MCF 10A (cell line): Measurements from ENCODE around the gene WDR82. TPM values are rescaled to one million over a fixed set of nuclear protein-coding genes. Genes with fewer than 3 reads are reported as not detected.
A peak's percentile ranks its signal among the peaks of the same experiment; 100 is the strongest.

ENCODE experiments used
- BruUV-seq: library from RNA; stranded (reverse); fragments of 400-500 nt; replicated peaks from 2 replicates; lab custom pipeline; 2021; lab: Mats Ljungman, UMichigan
- CTCF ChIA-PET: fragments of 300-600 bp; sonication (Branson Sonifier 250); formaldehyde crosslinking; extraction: SDS; loops from one replicate; lab custom pipeline; 2021; ENCODE audit warnings: antibody characterized with exemption, inconsistent platforms; lab: Yijun Ruan, JAX
- POLR2A ChIA-PET: fragments of 300-600, 350-650 bp; sonication (Branson Sonifier 250); formaldehyde crosslinking; extraction: SDS; loops from one replicate; lab custom pipeline; 2020; ENCODE audit warnings: antibody characterized with exemption, inconsistent platforms; lab: Yijun Ruan, JAX
- DNase-seq: peaks from one replicate; pipeline ENCODE4 v3.0.0-alpha.2; 2018; ENCODE audit not compliant: unreplicated experiment
- H3K27ac Mint-ChIP-seq: one replicate; pipeline ENCODE4 v1.8.0; 2022; ENCODE audit warnings: mild to moderate bottlenecking, low read depth, mixed read lengths; ENCODE audit not compliant: unreplicated experiment
- H3K27me3 Mint-ChIP-seq: one replicate; pipeline ENCODE4 v1.8.0; 2022; ENCODE audit warnings: mixed read lengths; ENCODE audit not compliant: insufficient read depth, unreplicated experiment
- H3K36me3 Mint-ChIP-seq: one replicate; pipeline ENCODE4 v1.8.0; 2022; ENCODE audit warnings: mild to moderate bottlenecking, moderate library complexity, mixed read lengths; ENCODE audit not compliant: insufficient read depth, unreplicated experiment
- H3K4me1 Mint-ChIP-seq: one replicate; pipeline ENCODE4 v1.8.0; 2022; ENCODE audit warnings: mixed read lengths; ENCODE audit not compliant: insufficient read depth, unreplicated experiment
- H3K4me3 Mint-ChIP-seq: one replicate; pipeline ENCODE4 v1.8.0; 2022; ENCODE audit warnings: mild to moderate bottlenecking, moderate library complexity, mixed read lengths; ENCODE audit not compliant: unreplicated experiment
- H3K9me3 Mint-ChIP-seq: one replicate; pipeline ENCODE4 v1.8.0; 2022; ENCODE audit warnings: mixed read lengths; ENCODE audit not compliant: unreplicated experiment
- intact Hi-C: fragments of 100-400 bp; cut with micrococcal nuclease; formaldehyde crosslinking; loops from 2 replicates; pipeline ENCODE4 v1.14.1; 2022
- total RNA-seq: library from RNA; stranded (reverse); gene quantifications from 2 replicates; pipeline ENCODE4 v1.2.3, GENCODE V29; 2022
- TF ChIP-seq, protein P1 (sequence below): fragments of 200-600 bp; IDR thresholded peaks from one replicate; pipeline ENCODE4 v1.8.0; 2022; ENCODE audit warnings: antibody characterized with exemption, mild to moderate bottlenecking; ENCODE audit not compliant: unreplicated experiment

Gene WDR82
- total RNA-seq, 1 experiment from 2014 or later: 62.5 TPM

DNA sequence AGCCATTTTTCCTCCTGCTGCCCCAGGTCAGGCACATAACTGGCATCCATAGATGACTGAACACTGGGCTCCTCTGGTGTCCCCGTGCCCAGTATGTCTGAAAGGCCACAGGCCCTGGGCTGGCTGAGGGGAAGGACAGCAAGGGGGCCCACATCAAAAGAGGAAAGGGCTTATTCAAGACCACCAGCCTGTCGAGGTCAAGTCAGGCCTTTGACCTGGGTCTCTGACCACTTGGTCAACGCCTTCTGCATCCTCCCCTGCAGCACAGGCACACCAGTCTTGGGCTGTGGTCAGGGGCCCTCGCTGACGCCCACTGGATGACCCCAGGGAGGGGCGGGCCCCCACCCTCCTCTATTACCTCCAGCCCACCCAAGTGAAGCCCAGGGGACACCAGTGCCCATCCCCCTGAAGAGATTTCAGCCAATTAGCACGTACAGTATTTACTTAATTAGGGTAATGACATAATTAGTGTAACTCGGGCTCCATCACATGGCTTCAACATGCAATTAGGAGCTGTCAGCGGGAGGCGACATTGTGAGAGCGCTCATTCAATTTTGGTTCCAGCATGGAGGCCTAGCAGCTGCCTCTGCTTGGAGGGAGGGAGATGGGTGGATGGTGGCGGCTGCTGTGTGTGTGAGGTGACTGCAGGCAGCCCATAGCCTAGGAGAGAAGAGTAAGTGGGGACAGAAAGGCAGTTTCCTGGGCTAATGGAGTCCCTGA is 24.1 kb upstream of the WDR82 start:
- no peak overlapping the region for H3K4me3 Mint-ChIP-seq
- no TSS peak for BruUV-seq
- TF ChIP-seq, protein P1, sequence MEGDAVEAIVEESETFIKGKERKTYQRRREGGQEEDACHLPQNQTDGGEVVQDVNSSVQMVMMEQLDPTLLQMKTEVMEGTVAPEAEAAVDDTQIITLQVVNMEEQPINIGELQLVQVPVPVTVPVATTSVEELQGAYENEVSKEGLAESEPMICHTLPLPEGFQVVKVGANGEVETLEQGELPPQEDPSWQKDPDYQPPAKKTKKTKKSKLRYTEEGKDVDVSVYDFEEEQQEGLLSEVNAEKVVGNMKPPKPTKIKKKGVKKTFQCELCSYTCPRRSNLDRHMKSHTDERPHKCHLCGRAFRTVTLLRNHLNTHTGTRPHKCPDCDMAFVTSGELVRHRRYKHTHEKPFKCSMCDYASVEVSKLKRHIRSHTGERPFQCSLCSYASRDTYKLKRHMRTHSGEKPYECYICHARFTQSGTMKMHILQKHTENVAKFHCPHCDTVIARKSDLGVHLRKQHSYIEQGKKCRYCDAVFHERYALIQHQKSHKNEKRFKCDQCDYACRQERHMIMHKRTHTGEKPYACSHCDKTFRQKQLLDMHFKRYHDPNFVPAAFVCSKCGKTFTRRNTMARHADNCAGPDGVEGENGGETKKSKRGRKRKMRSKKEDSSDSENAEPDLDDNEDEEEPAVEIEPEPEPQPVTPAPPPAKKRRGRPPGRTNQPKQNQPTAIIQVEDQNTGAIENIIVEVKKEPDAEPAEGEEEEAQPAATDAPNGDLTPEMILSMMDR: no peak
- intact Hi-C loops: no loop called here
- no peaks in the 10 kb centered on the region for H3K4me1 Mint-ChIP-seq
- no peaks in the 10 kb centered on the region for H3K9me3 Mint-ChIP-seq
- H3K27me3 Mint-ChIP-seq: no peaks in the 10 kb centered on the region
- POLR2A ChIA-PET: interaction anchor here (0.5 to 0.9 kb wide), 2 partner anchors 13 kb away, joined by 3 read pairs; no protein-coding TSS in a partner anchor
- CTCF ChIA-PET: interaction anchor here (1.1 kb wide), 1 partner anchor 27 kb away, joined by 3 read pairs; no protein-coding TSS in a partner anchor
- H3K27ac Mint-ChIP-seq: no peak overlapping the region
- DNase-seq: no peak
- no peaks in the 10 kb centered on the region for H3K36me3 Mint-ChIP-seq

DNA sequence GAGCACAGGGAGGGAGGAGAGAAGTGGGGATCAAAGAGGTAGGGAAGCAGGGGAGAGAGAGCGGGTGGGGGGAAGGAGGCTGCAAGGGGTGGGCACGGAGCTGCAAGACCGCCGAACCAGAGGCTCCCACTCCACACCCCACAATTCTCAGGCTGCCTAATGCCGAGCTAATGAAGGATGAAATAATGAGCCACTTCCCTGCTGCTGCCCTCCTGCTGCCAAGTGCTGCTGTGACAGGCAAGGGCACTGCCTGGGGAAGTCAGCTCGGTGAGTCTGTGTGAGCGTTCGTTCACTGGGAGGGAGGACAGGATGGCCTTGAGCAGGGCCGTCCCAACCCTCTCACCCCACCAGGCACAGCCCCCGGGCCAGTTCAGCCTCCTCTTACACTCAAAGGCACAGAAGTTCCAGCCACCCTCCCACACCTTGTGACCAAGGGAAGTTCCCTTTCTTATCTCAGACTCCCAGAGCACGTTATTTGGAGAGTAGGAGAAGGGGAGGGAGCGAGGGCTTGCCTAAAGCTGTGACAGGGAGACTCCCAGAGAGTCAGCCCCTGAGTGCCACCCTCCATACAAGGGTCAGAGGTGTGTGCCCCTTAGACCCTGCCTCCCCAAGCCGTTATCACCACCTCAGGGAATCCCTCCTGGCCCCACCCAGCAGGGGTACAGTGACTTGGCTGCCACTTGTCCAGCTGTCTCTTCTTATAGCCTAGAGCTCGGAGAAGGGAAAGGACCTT is 21.6 kb upstream of the WDR82 start:
- BruUV-seq: no TSS peak
- DNase-seq: peak; percentile 18
- intact Hi-C loops: no loop called here
- CTCF ChIA-PET: interaction anchor here (0.6 to 0.9 kb wide), 5 partner anchors 11 to 361 kb away, joined by 3 to 4 read pairs (median 3); no protein-coding TSS in a partner anchor
- Mint-ChIP-seq H3K27me3 (no peaks in the 10 kb centered on the region), H3K27ac (no peak overlapping the region), H3K9me3 (no peaks in the 10 kb centered on the region), H3K36me3 (no peaks in the 10 kb centered on the region), H3K4me1 (no peaks in the 10 kb centered on the region), H3K4me3 (no peak overlapping the region)
- POLR2A ChIA-PET: interaction anchor here (0.6 to 1.0 kb wide), 3 partner anchors 12 to 25 kb away, joined by 3 to 4 read pairs (median 3); partner anchors contain the start of gene GLYCTK
- TF ChIP-seq, protein P1: no peak

DNA sequence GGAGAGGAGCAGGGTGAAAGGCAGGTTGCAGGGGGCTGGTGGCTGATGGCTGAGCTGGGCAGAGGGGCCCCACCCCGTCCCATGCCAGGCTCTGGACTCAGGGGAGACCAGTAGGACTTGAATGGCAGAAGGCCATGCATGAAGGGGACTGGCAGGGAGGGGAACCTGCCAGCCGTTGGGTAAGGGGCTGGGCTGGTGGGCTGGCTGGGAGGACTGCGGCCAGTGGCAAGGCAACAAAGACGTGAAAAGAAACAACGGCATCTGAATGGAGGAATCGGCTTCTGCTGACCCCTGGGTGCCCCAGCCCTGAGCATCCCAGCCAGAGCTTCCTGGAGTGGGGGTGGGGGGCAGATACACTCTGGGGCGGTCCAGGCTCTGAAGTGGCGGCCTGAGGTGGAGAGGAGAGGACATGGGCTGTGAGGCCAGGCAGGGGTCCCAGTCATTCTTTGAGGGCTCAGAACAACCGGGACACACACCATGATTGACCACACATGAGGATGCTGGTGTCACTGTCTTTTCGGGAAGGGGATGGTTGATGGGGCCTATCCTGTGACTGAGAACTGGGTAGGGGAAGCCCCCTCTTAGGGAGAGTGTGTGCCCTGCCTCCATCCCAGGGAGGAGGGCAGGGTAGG is 20.9 kb upstream of the WDR82 start:
- no peaks in the 10 kb centered on the region for H3K4me1 Mint-ChIP-seq
- POLR2A ChIA-PET: interaction anchor here (0.6 to 1.0 kb wide), 2 partner anchors 11 to 24 kb away, joined by 3 to 4 read pairs; partner anchors contain the start of gene GLYCTK
- CTCF ChIA-PET: interaction anchor here (0.6 to 0.9 kb wide), 3 partner anchors 52 to 360 kb away, joined by 3 to 4 read pairs (median 3); no protein-coding TSS in a partner anchor
- H3K27ac Mint-ChIP-seq: no peak overlapping the region
- no peak overlapping the region for H3K4me3 Mint-ChIP-seq
- BruUV-seq: no TSS peak
- no peaks in the 10 kb centered on the region for H3K9me3 Mint-ChIP-seq
- intact Hi-C loops: no loop called here
- no peaks in the 10 kb centered on the region for H3K27me3 Mint-ChIP-seq
- DNase-seq: no peak
- TF ChIP-seq, protein P1: no peak
- no peaks in the 10 kb centered on the region for H3K36me3 Mint-ChIP-seq
